Neural crest cell (in vitro differentiated cells): Measurements from ENCODE around the gene RPS6KL1. TPM values are rescaled to one million over a fixed set of nuclear protein-coding genes. Genes with fewer than 3 reads are reported as not detected.

Source experiments
- DNase-seq: peaks from one replicate; pipeline ENCODE4 v3.0.0; 2021; ENCODE audit warnings: low read depth, mixed read lengths, low spot score
- H3K27ac Mint-ChIP-seq: one replicate; pipeline ENCODE4 v1.8.0; 2021; ENCODE audit warnings: mild to moderate bottlenecking, mixed read lengths; ENCODE audit not compliant: unreplicated experiment
- H3K27me3 Mint-ChIP-seq: 2 replicates; pipeline ENCODE4 v1.8.0; 2021; ENCODE audit warnings: low read depth, mild to moderate bottlenecking, mixed read lengths
- H3K36me3 Mint-ChIP-seq: 2 replicates; pipeline ENCODE4 v1.8.0; 2021; ENCODE audit warnings: low read depth, mild to moderate bottlenecking, mixed read lengths
- H3K4me1 Mint-ChIP-seq: 2 replicates; pipeline ENCODE4 v1.8.0; 2021; ENCODE audit warnings: mixed read lengths
- H3K4me3 Mint-ChIP-seq: one replicate; pipeline ENCODE4 v1.8.0; 2021; ENCODE audit warnings: mild to moderate bottlenecking, mixed read lengths
- H3K9me3 Mint-ChIP-seq: 2 replicates; pipeline ENCODE4 v1.8.0; 2021; ENCODE audit warnings: mixed read lengths
- total RNA-seq: library from RNA; stranded (reverse); gene quantifications from 2 replicates; pipeline ENCODE4 v1.2.1, GENCODE V29; 2021
- TF ChIP-seq, protein P1 (sequence below): fragments of 200-600 bp; sonication (generic); conservative IDR thresholded peaks from 2 replicates; pipeline ENCODE4 v1.5.0; 2021; ENCODE audit warnings: antibody characterized with exemption, mild to moderate bottlenecking

Gene RPS6KL1
- total RNA-seq, 1 donor from 2014 or later, result 13.9 TPM

- no peak overlapping the region for H3K27ac Mint-ChIP-seq
Observed at GRCh38 chr14:74867673-74868072, 55.4 kb downstream of the RPS6KL1 start.

GRCh38 chr14:74866708-74867389 is 56.2 kb downstream of the RPS6KL1 start:
- H3K4me1 Mint-ChIP-seq, result peaks cover 4% of the 10 kb centered on the region
- H3K36me3 Mint-ChIP-seq, result no peaks in the 10 kb centered on the region
- no peaks in the 10 kb centered on the region for H3K9me3 Mint-ChIP-seq
- TF ChIP-seq, protein P1, sequence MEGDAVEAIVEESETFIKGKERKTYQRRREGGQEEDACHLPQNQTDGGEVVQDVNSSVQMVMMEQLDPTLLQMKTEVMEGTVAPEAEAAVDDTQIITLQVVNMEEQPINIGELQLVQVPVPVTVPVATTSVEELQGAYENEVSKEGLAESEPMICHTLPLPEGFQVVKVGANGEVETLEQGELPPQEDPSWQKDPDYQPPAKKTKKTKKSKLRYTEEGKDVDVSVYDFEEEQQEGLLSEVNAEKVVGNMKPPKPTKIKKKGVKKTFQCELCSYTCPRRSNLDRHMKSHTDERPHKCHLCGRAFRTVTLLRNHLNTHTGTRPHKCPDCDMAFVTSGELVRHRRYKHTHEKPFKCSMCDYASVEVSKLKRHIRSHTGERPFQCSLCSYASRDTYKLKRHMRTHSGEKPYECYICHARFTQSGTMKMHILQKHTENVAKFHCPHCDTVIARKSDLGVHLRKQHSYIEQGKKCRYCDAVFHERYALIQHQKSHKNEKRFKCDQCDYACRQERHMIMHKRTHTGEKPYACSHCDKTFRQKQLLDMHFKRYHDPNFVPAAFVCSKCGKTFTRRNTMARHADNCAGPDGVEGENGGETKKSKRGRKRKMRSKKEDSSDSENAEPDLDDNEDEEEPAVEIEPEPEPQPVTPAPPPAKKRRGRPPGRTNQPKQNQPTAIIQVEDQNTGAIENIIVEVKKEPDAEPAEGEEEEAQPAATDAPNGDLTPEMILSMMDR, result no peak
- no peak for DNase-seq
- no peak overlapping the region for H3K4me3 Mint-ChIP-seq
- no peak overlapping the region for H3K27ac Mint-ChIP-seq
- peaks cover 9% of the 10 kb centered on the region for H3K27me3 Mint-ChIP-seq

More at GRCh38 chr14:74867673-74868072, 55.4 kb downstream of the RPS6KL1 start:
- Mint-ChIP-seq H3K4me3 (no peak overlapping the region), H3K36me3 (no peaks in the 10 kb centered on the region), H3K27me3 (peaks cover 9% of the 10 kb centered on the region), H3K4me1 (peaks cover 4% of the 10 kb centered on the region), H3K9me3 (no peaks in the 10 kb centered on the region)
- TF ChIP-seq, protein P1, result no peak
- no peak for DNase-seq

GRCh38 chr14:74865156-74865555 is 57.9 kb downstream of the RPS6KL1 start:
- Mint-ChIP-seq H3K36me3 (no peaks in the 10 kb centered on the region), H3K27ac (no peak overlapping the region), H3K27me3 (peaks cover 9% of the 10 kb centered on the region), H3K4me3 (no peak overlapping the region), H3K4me1 (peaks cover 4% of the 10 kb centered on the region), H3K9me3 (no peaks in the 10 kb centered on the region)
- no peak for DNase-seq
- TF ChIP-seq, protein P1, result no peak

DNA sequence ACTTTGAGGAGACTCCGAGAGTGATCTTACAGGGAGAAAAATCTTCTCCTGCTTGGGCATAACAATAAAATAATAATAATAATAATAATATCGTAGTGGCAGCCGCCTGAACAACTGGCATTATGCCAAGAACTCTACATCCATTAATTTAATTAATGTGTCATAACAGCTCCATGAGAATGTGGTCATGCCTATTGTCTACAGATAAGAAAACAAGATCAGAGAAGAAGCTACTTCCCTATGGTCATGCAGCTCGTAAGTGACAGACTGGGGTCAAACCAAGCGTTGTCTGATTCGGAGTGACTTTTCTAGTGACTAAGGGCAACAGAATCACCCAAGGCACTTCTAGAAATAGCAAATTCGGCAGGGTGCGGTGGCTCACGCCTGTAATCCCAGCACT is 58.9 kb downstream of the RPS6KL1 start:
- H3K9me3 Mint-ChIP-seq, result no peaks in the 10 kb centered on the region
- DNase-seq, result no peak
- peaks cover 9% of the 10 kb centered on the region for H3K27me3 Mint-ChIP-seq
- H3K4me3 Mint-ChIP-seq, result no peak overlapping the region
- H3K4me1 Mint-ChIP-seq, result peaks cover 4% of the 10 kb centered on the region
- TF ChIP-seq, protein P1, result no peak
- no peak overlapping the region for H3K27ac Mint-ChIP-seq
- H3K36me3 Mint-ChIP-seq, result no peaks in the 10 kb centered on the region

DNA sequence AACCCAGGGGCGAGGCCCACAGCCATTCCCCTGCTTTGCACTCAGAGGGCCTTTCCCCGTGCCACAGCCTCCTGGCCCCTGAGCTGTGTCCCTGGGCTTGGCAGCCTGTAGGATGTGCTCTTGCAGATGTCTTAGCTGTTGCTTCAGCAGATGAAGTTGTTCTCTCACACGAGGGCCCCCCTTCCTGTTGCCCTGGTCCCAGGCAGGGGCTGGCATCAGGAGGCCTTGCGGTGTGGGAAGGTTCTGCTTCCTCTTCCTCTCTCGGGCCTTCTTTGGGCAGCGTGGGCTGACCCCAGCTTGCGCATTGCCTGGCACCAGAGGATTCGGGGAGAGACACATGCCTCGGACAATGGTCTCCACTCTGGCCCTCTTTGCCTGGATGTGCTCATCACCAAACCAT is 59.8 kb downstream of the RPS6KL1 start:
- no peaks in the 10 kb centered on the region for H3K9me3 Mint-ChIP-seq
- no peak overlapping the region for H3K27ac Mint-ChIP-seq
- TF ChIP-seq, protein P1, result no peak
- H3K36me3 Mint-ChIP-seq, result no peaks in the 10 kb centered on the region
- H3K4me1 Mint-ChIP-seq, result peaks cover 4% of the 10 kb centered on the region
- H3K27me3 Mint-ChIP-seq, result peaks cover 9% of the 10 kb centered on the region
- no peak overlapping the region for H3K4me3 Mint-ChIP-seq
- no peak for DNase-seq
